ENCODE measurements around the gene MXD4.

DNA sequence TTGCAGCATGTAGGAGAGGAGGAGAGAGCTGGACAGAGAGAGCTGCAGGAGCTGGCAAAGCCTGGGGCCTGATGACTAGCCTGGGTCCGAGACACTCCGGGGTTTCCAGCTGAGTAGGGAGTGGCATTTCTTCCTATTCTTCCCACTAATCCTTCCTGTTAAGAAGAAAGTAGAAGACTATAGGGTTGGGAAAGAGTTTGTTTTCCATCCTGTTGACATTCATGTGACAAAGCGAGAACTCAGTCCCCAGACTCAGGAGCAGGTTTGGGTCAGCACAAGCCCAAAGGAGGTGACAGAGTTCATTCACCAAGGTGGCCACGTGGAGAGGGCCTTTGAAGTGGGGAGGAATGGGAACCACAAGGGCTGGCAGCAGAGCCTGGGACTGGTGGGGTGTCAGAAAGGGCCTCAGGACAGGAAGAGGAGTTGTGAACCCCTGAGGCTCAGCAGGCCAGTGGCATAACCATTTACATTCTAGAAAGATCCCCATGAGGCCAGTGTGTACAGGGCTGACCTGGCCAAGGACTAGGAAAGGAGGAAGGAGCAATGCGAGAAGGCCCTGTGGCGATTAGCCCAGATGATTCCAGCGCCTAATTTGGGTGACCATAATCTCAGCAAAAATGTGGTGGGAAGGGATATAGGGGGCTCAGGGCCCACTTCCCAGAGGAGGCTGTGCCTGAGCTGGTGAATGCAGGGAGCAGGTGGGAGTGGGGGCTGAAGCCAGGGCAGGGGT lies 16.7 kb downstream of the MXD4 start:
- TF ChIP-seq SP1 (CRISPR knock-in tag; IDR thresholded peaks at IDR 0.05) (no peak), JUND (IDR thresholded peaks at IDR 0.05; ENCODE audit: borderline replicate concordance, low read depth, low read length) (no peak), JUND (tag; IDR thresholded peaks at IDR 0.05; ENCODE audit: borderline replicate concordance, low read depth, low read length) (no peak), NCOA2 (IDR thresholded peaks at IDR 0.05; ENCODE audit: partially characterized antibody in 2 of 2) (no peak), ATF7 (IDR thresholded peaks at IDR 0.05) (no peak), SMARCA5 (IDR thresholded peaks at IDR 0.05) (no peak), SMARCB1 (IDR thresholded peaks at IDR 0.05; ENCODE audit: insufficient read length, low read depth) (no peak), ZBTB17 (CRISPR knock-in tag; IDR thresholded peaks at IDR 0.05) (no peak), EZH2 (IDR thresholded peaks at IDR 0.05; ENCODE audit: borderline replicate concordance, low read depth, low read length) (no peak)
- TF ChIP-seq, protein P1, sequence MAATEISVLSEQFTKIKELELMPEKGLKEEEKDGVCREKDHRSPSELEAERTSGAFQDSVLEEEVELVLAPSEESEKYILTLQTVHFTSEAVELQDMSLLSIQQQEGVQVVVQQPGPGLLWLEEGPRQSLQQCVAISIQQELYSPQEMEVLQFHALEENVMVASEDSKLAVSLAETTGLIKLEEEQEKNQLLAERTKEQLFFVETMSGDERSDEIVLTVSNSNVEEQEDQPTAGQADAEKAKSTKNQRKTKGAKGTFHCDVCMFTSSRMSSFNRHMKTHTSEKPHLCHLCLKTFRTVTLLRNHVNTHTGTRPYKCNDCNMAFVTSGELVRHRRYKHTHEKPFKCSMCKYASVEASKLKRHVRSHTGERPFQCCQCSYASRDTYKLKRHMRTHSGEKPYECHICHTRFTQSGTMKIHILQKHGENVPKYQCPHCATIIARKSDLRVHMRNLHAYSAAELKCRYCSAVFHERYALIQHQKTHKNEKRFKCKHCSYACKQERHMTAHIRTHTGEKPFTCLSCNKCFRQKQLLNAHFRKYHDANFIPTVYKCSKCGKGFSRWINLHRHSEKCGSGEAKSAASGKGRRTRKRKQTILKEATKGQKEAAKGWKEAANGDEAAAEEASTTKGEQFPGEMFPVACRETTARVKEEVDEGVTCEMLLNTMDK (IDR thresholded peaks at IDR 0.05; ENCODE audit: borderline replicate concordance, insufficient read depth, low read depth, low read length, poor library complexity, severe bottlenecking) = no peak

Data from K562 (cell line).